GM12801 (cell line): ENCODE measurements around the gene TRIM34.

Experiments used
- CTCF ChIP-seq: IDR thresholded peaks from one replicate; pipeline ENCODE4 v1.5.1; 2011; ENCODE audit warnings: control low read depth; ENCODE audit not compliant: insufficient read length; ENCODE audit errors: extremely low read depth

The TRIM34 gene

GRCh38 chr11:5679811-5680210 lies 55.0 kb downstream of the TRIM34 start:
- no peak for TF ChIP-seq CTCF

GRCh38 chr11:5684036-5684645 lies 59.3 kb downstream of the TRIM34 start:
- TF ChIP-seq CTCF, result no peak

GRCh38 chr11:5684646-5685362 lies 60.0 kb downstream of the TRIM34 start, which contains the start of gene TRIM5:
TRIM5 (minus strand) TSS chr11:5685074; CDS start chr11:5680177, 4,897 bp downstream.
- no peak for TF ChIP-seq CTCF

GRCh38 chr11:5686426-5686825 lies 61.6 kb downstream of the TRIM34 start:
- TF ChIP-seq CTCF, result no peak

- no peak for TF ChIP-seq CTCF
These were observed 63.7 kb downstream of the TRIM34 start for GRCh38 chr11:5688482-5688881.

GRCh38 chr11:5689551-5689983 lies 64.8 kb downstream of the TRIM34 start, which contains the start of gene TRIM22:
TRIM22 (plus strand) TSS chr11:5689790; CDS start chr11:5696233, 6,443 bp downstream.
- no peak for TF ChIP-seq CTCF

- no peak for TF ChIP-seq CTCF
These were observed 65.4 kb downstream of the TRIM34 start for GRCh38 chr11:5690216-5690615.
